Peyer's patch (tissue), 4 donors: ENCODE results near the gene CHMP4A. TPM values are rescaled to one million over a fixed set of nuclear protein-coding genes. Genes with fewer than 3 reads are reported as not detected.

Experiments used
- DNase-seq, 3 donors: peaks; one replicate each; pipeline ENCODE4 v3.0.0-alpha.2; 2017 to 2019
- H3K27ac ChIP-seq, 4 donors: fragments of 200-600 bp; sonication (generic); one replicate each; pipeline ENCODE4 v1.5.1; 2016 to 2019
- H3K27me3 ChIP-seq, 2 donors: fragments of 200-600 bp; sonication (generic); one replicate each; pipeline ENCODE4 v1.5.1; 2019
- H3K36me3 ChIP-seq, 3 donors: fragments of 200-600 bp; sonication (generic); one replicate each; pipeline ENCODE4 v1.5.1; 2016 to 2019
- H3K4me1 ChIP-seq, 4 donors: fragments of 200-600 bp; sonication (generic); one replicate each; pipeline ENCODE4 v1.5.1; 2016 to 2019
- H3K4me3 ChIP-seq, 4 donors: fragments of 200-600 bp; sonication (generic); 1 replicate in 3 of 4; 2 replicates in 1 of 4; pipeline ENCODE4 v1.5.1; 2016 to 2019; ENCODE audit warnings: mild to moderate bottlenecking in 1 of 4
- H3K9me3 ChIP-seq, 4 donors: fragments of 200-600 bp; sonication (generic); one replicate each; pipeline ENCODE4 v1.5.1; 2016 to 2019; ENCODE audit warnings: mild to moderate bottlenecking in 1 of 4
- POLR2A ChIP-seq, 2 donors: fragments of 450-650 bp; IDR thresholded peaks; one replicate each; pipeline ENCODE4 v1.5.1; 2017; ENCODE audit warnings: antibody characterized with exemption in 2 of 2, mild to moderate bottlenecking in 2 of 2, moderate library complexity in 2 of 2
- total RNA-seq, 4 donors: library from RNA; depleted of rRNA; stranded (reverse); fragments of >200 nt; gene quantifications; one replicate each; pipeline ENCODE4 v1.1.0, GENCODE V29; 2016
- TF ChIP-seq, protein P1 (sequence below), 6 experiments: fragments of 450-650 bp in 4 of 6; fragments of 200-600 bp in 2 of 6; sonication (generic) in 1 of 6; IDR thresholded peaks; one replicate each; pipeline ENCODE4 v1.5.1; 2017 to 2019; ENCODE audit warnings: antibody characterized with exemption in 6 of 6, mild to moderate bottlenecking in 3 of 6, moderate library complexity in 1 of 6

Gene CHMP4A
- total RNA-seq, 4 donors from 2014 or later, result 31.4 to 190 (median 54.3) TPM

- H3K36me3 ChIP-seq, result peaks cover 0 to 27% (median 0%) of the 10 kb centered on the region in 3 donors
Measured at GRCh38 chr14:24190416-24190815, 22.9 kb downstream of the CHMP4A start.

DNA sequence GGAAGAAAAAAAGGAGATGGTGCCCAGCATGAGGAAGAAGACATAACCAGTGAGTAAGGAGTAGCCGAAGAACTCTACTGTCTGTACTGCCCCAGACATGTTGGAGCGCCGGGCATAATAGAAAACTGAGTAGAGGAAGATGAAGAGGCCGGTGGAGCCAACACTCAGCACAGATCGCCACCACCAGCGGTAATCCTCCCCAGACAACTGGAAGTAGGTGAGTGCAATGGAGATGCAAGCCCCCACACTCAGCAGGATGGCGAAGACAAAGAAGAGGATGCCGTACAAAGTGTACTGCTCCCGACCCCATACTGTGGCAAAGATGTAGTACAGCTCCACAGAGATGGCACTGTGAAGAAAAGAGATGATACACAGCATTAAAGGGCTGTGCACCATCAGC is 23.8 kb downstream of the CHMP4A start:
- peaks cover under 1 to 22% (median 11%) of the 10 kb centered on the region in 4 donors for H3K4me1 ChIP-seq
- peaks cover 0 to 35% (median 0%) of the 10 kb centered on the region in 3 donors for H3K36me3 ChIP-seq
- DNase-seq, result no peak
- no peaks in the 10 kb centered on the region for H3K9me3 ChIP-seq
- no peaks in the 10 kb centered on the region for H3K27me3 ChIP-seq
- H3K4me3 ChIP-seq, result no peak overlapping the region
- no peak for TF ChIP-seq POLR2A (IDR thresholded peaks at IDR 0.05)
- TF ChIP-seq, protein P1, sequence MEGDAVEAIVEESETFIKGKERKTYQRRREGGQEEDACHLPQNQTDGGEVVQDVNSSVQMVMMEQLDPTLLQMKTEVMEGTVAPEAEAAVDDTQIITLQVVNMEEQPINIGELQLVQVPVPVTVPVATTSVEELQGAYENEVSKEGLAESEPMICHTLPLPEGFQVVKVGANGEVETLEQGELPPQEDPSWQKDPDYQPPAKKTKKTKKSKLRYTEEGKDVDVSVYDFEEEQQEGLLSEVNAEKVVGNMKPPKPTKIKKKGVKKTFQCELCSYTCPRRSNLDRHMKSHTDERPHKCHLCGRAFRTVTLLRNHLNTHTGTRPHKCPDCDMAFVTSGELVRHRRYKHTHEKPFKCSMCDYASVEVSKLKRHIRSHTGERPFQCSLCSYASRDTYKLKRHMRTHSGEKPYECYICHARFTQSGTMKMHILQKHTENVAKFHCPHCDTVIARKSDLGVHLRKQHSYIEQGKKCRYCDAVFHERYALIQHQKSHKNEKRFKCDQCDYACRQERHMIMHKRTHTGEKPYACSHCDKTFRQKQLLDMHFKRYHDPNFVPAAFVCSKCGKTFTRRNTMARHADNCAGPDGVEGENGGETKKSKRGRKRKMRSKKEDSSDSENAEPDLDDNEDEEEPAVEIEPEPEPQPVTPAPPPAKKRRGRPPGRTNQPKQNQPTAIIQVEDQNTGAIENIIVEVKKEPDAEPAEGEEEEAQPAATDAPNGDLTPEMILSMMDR (IDR thresholded peaks at IDR 0.05), result no peak
- H3K27ac ChIP-seq, result no peak overlapping the region

More at GRCh38 chr14:24190416-24190815, 22.9 kb downstream of the CHMP4A start:
- H3K27ac ChIP-seq, result no peak overlapping the region
- H3K4me3 ChIP-seq, result no peak overlapping the region
- no peaks in the 10 kb centered on the region for H3K27me3 ChIP-seq
- H3K4me1 ChIP-seq, result peaks cover 2 to 28% (median 14%) of the 10 kb centered on the region in 4 donors
- DNase-seq, result no peak
- TF ChIP-seq POLR2A (IDR thresholded peaks at IDR 0.05), result no peak
- TF ChIP-seq, protein P1 (IDR thresholded peaks at IDR 0.05), result no peak
- no peaks in the 10 kb centered on the region for H3K9me3 ChIP-seq

DNA sequence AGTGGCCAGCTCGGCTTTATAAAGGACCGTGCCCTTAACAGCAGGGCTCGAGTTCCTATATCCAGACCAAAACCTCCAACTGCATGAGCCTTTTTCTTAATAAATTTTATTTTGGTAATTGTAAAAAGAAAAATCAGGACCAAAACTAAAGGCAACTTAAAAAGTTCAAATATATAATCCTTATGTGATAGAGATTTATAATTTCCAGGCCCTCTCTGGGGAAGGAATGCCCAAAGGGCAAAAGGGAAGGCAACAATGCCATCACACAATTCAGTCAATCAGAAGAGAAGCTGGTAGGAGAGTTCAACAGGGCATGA is 24.3 kb downstream of the CHMP4A start:
- Histone ChIP-seq H3K9me3 (no peaks in the 10 kb centered on the region), H3K27ac (peak overlapping the region in 3 of 4 donors; percentile 69 to 80 (median 69)), H3K4me1 (peaks cover 0 to 18% (median 9%) of the 10 kb centered on the region in 4 donors), H3K36me3 (peaks cover 0 to 39% (median 0%) of the 10 kb centered on the region in 3 donors), H3K4me3 (peak overlapping the region in 3 of 4 donors; percentile 76 to 80 (median 78)), H3K27me3 (no peaks in the 10 kb centered on the region)
- TF ChIP-seq, protein P1 (IDR thresholded peaks at IDR 0.05), result no peak
- no peak for TF ChIP-seq POLR2A (IDR thresholded peaks at IDR 0.05)
- no peak for DNase-seq

DNA sequence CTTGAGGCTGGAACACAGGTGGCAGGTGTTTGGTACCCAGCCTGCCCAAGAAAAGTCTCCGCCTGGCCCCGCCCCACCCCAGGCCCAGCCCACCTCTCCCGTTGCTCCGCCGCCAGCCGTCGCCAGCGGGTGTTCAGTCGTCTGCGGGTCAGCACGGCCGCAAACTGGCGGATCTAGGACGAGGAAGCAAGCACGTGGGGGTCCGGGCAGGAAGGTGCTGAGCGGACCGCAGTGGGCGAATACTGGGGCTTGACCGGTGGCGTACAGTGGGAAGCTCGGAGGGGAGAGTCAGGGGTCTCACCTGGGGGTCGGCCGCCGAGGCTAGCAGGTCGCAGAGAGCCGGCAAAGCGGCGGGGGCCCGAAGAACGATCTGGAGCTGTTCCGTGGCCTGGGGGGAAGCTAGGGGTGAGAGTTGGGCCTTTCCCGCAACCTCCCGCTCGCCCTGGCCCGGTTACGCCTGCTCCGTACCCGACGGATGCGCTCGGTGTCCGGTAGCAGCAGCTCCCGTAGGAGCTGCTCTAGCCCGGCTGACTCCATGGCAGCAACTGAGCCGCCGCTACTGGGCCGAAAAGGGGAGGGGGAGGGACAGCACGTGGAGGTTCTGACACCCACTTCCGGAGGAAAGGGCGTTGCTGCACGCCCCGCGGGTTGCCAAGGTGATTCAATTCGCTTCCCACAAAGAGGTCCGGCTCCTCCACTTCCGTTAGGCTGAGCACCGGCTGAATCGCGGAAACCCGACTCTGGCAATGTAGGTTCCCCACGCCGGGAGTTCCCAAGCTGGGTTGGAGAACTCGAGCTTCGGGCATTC is 24.8 kb downstream of the CHMP4A start, which contains the start of gene IPO4:
IPO4 (minus strand) TSS at position 566 of the 808 bp plus-strand sequence; CDS start at position 537, 29 bp downstream.
- TF ChIP-seq POLR2A (IDR thresholded peaks at IDR 0.05), result peak in 1 of 2 donors; percentile 29
- TF ChIP-seq, protein P1 (IDR thresholded peaks at IDR 0.05), result no peak
- no peaks in the 10 kb centered on the region for H3K9me3 ChIP-seq
- H3K27me3 ChIP-seq, result no peaks in the 10 kb centered on the region
- DNase-seq, result peak; percentile 93 to 98 (median 93)
- peak within 1 kb of the TSS; percentile 36 to 80 (median 69) for H3K27ac ChIP-seq
- peak within 1 kb of the TSS; percentile 58 to 80 (median 77) for H3K4me3 ChIP-seq
- peaks cover 0 to 45% (median 0%) of the 10 kb centered on the region in 3 donors for H3K36me3 ChIP-seq
- H3K4me1 ChIP-seq, result peaks cover 0 to 18% (median 9%) of the 10 kb centered on the region in 4 donors

GRCh38 chr14:24187539-24187915 is 25.8 kb downstream of the CHMP4A start:
- H3K36me3 ChIP-seq, result peaks cover 0 to 45% (median 0%) of the 10 kb centered on the region in 3 donors
- no peaks in the 10 kb centered on the region for H3K9me3 ChIP-seq
- peaks cover 0 to 18% (median 9%) of the 10 kb centered on the region in 4 donors for H3K4me1 ChIP-seq
- TF ChIP-seq, protein P1 (IDR thresholded peaks at IDR 0.05), result no peak
- TF ChIP-seq POLR2A (IDR thresholded peaks at IDR 0.05), result no peak
- peak overlapping the region in 2 of 4 donors; percentile 76 to 78 for H3K4me3 ChIP-seq
- peak overlapping the region in 1 of 4 donors; percentile 80 for H3K27ac ChIP-seq
- no peak for DNase-seq
- no peaks in the 10 kb centered on the region for H3K27me3 ChIP-seq
